Caco-2 (cell line): ENCODE measurements around the gene RBPMS2. TPM values are rescaled to one million over a fixed set of nuclear protein-coding genes. Genes with fewer than 3 reads are reported as not detected.

ENCODE experiments used
- BruUV-seq: library from RNA; stranded (reverse); fragments of 400-500 nt; replicated peaks from 2 replicates; lab custom pipeline; 2021; lab: Mats Ljungman, UMichigan
- CTCF ChIA-PET: fragments of 300-600 bp; sonication (Branson Sonifier 250); formaldehyde crosslinking; loops from one replicate; lab custom pipeline; 2022; ENCODE audit warnings: antibody characterized with exemption; lab: Charles Lee
- POLR2A ChIA-PET: fragments of 300-600 bp; sonication (Branson Sonifier 250); formaldehyde crosslinking; loops from one replicate; lab custom pipeline; 2022; ENCODE audit warnings: antibody characterized with exemption; lab: Charles Lee
- DNase-seq, 2 experiments: peaks; one replicate each; pipeline versions ENCODE4 v3.0.0 to v3.0.0-alpha.2; 2020 to 2022
- H3K27me3 ChIP-seq: replicated peaks from 2 replicates; pipeline ENCODE4 v1.6.0; 2011; ENCODE audit warnings: low read length; ENCODE audit not compliant: control insufficient read depth, insufficient read depth
- H3K36me3 ChIP-seq: 2 replicates; pipeline ENCODE4 v1.5.1; 2011; ENCODE audit warnings: low read length; ENCODE audit not compliant: control insufficient read depth, insufficient read depth
- H3K4me1 ChIP-seq: fragments of 250-450 bp; sonication (Bioruptor Pico); 2 replicates; pipeline ENCODE4 v1.5.1; 2020; ENCODE audit warnings: mild to moderate bottlenecking
- H3K4me3 ChIP-seq: 2 replicates; pipeline ENCODE4 v1.5.1; 2011; ENCODE audit warnings: low read depth, mild to moderate bottlenecking, control low read depth, low read length
- H3K9me3 ChIP-seq: fragments of 250-450 bp; sonication (Bioruptor Pico); 2 replicates; pipeline ENCODE4 v1.5.1; 2020; ENCODE audit warnings: mild to moderate bottlenecking, moderate library complexity
- H3K27ac Mint-ChIP-seq: one replicate; pipeline ENCODE4 v1.8.0; 2022; ENCODE audit warnings: mixed read lengths; ENCODE audit not compliant: unreplicated experiment
- H3K27me3 Mint-ChIP-seq: one replicate; pipeline ENCODE4 v1.8.0; 2022; ENCODE audit warnings: mixed read lengths; ENCODE audit not compliant: insufficient read depth, unreplicated experiment
- H3K36me3 Mint-ChIP-seq: one replicate; pipeline ENCODE4 v1.8.0; 2022; ENCODE audit warnings: mild to moderate bottlenecking, mixed read lengths; ENCODE audit not compliant: insufficient read depth, unreplicated experiment
- H3K4me1 Mint-ChIP-seq: one replicate; pipeline ENCODE4 v1.8.0; 2022; ENCODE audit warnings: low read depth, mixed read lengths; ENCODE audit not compliant: unreplicated experiment
- H3K4me3 Mint-ChIP-seq: one replicate; pipeline ENCODE4 v1.8.0; 2022; ENCODE audit warnings: mild to moderate bottlenecking, moderate library complexity, mixed read lengths; ENCODE audit not compliant: unreplicated experiment
- H3K9me3 Mint-ChIP-seq: one replicate; pipeline ENCODE4 v1.8.0; 2022; ENCODE audit warnings: mixed read lengths; ENCODE audit not compliant: unreplicated experiment
- CTCF ChIP-seq, 2 experiments: fragments of 200-600 bp in 1 of 2; IDR thresholded peaks; 1 replicate in 1 of 2; 2 replicates in 1 of 2; pipeline versions ENCODE4 v1.5.1 to v1.8.0; 2011 to 2022; ENCODE audit warnings: antibody characterized with exemption in 1 of 2, control low read depth in 1 of 2, inconsistent platforms in 1 of 2, low read depth in 1 of 2, low read length in 1 of 2, mild to moderate bottlenecking in 1 of 2, moderate library complexity in 1 of 2; ENCODE audit not compliant: insufficient read depth in 1 of 2, severe bottlenecking in 1 of 2, unreplicated experiment in 1 of 2
- intact Hi-C: fragments of 100-400 bp; cut with micrococcal nuclease; formaldehyde crosslinking; loops from one replicate; pipeline ENCODE4 v1.10.0; 2022; ENCODE audit not compliant: unreplicated experiment
- total RNA-seq: library from RNA; stranded (reverse); gene quantifications from 2 replicates; pipeline ENCODE4 v1.2.3, GENCODE V29; 2022

Gene RBPMS2
- total RNA-seq, 1 experiment from 2014 or later = 9.3 TPM

- no peaks in the 10 kb centered on the region for H3K9me3 ChIP-seq
- no peaks in the 10 kb centered on the region for H3K27me3 ChIP-seq
- intact Hi-C loops = no loop called here
- CTCF ChIA-PET = interaction anchor here (0.7 to 1.1 kb wide), 4 partner anchors 50 to 76 kb away, joined by 3 to 8 read pairs (median 4); partner anchors contain the start of gene PIF1
- peak in 1 of 2 experiments; percentile 53 for DNase-seq
- no peaks in the 10 kb centered on the region for H3K4me1 ChIP-seq
- H3K27me3 Mint-ChIP-seq = no peaks in the 10 kb centered on the region
- peak in 1 of 2 experiments; percentile 12 for TF ChIP-seq CTCF (IDR thresholded peaks at IDR 0.05; ENCODE audit: insufficient read depth in 1 of 2, low read depth in 1 of 2, low read length in 1 of 2, severe bottlenecking in 1 of 2, unreplicated experiment in 1 of 2)
- POLR2A ChIA-PET = no interaction called here
- no peak overlapping the region for H3K4me3 Mint-ChIP-seq
- no peak overlapping the region for H3K4me3 ChIP-seq
- H3K9me3 Mint-ChIP-seq = no peaks in the 10 kb centered on the region
- no peaks in the 10 kb centered on the region for H3K36me3 ChIP-seq
- no peaks in the 10 kb centered on the region for H3K36me3 Mint-ChIP-seq
- BruUV-seq = no TSS peak
- H3K27ac Mint-ChIP-seq = no peak overlapping the region
- no peaks in the 10 kb centered on the region for H3K4me1 Mint-ChIP-seq
These were observed 25.3 kb downstream of the RBPMS2 start for GRCh38 chr15:64749999-64750657.

GRCh38 chr15:64749167-64749566 lies 26.2 kb downstream of the RBPMS2 start:
- ChIA-PET POLR2A (no interaction called here), CTCF (interaction anchor here (0.6 kb wide), 1 partner anchor 16 kb away, joined by 3 read pairs; no protein-coding TSS in a partner anchor)
- H3K27ac Mint-ChIP-seq = no peak overlapping the region
- H3K9me3 Mint-ChIP-seq = no peaks in the 10 kb centered on the region
- Histone ChIP-seq H3K4me1 (no peaks in the 10 kb centered on the region), H3K4me3 (no peak overlapping the region), H3K27me3 (no peaks in the 10 kb centered on the region), H3K9me3 (no peaks in the 10 kb centered on the region), H3K36me3 (no peaks in the 10 kb centered on the region)
- no peaks in the 10 kb centered on the region for H3K4me1 Mint-ChIP-seq
- intact Hi-C loops = no loop called here
- no TSS peak for BruUV-seq
- TF ChIP-seq CTCF (IDR thresholded peaks at IDR 0.05; ENCODE audit: insufficient read depth in 1 of 2, low read depth in 1 of 2, low read length in 1 of 2, severe bottlenecking in 1 of 2, unreplicated experiment in 1 of 2) = no peak
- H3K36me3 Mint-ChIP-seq = no peaks in the 10 kb centered on the region
- DNase-seq = no peak
- no peaks in the 10 kb centered on the region for H3K27me3 Mint-ChIP-seq
- H3K4me3 Mint-ChIP-seq = no peak overlapping the region

DNA sequence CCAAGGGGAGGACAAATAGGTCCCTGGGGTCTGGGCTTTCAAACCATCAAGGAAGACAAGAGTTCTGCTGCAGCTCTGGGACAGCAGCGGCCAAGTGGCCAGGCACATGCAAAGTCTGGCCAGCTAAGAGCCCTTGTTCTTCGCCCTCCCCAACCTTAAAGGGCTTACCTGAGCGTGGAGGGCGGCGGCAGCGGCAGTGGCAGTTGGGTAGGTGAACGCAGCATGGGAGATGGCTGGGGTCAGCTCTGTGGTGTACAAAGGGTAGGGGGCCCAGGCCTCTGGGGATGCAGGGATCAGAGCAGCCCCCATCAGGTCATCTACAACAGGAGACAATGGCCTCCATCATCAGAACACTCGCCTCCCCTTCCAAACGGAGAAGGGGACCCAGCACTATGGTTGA lies 27.1 kb downstream of the RBPMS2 start:
- H3K9me3 Mint-ChIP-seq = no peaks in the 10 kb centered on the region
- no peak overlapping the region for H3K27ac Mint-ChIP-seq
- POLR2A ChIA-PET = no interaction called here
- Histone ChIP-seq H3K36me3 (no peaks in the 10 kb centered on the region), H3K4me1 (no peaks in the 10 kb centered on the region), H3K9me3 (no peaks in the 10 kb centered on the region), H3K4me3 (no peak overlapping the region), H3K27me3 (no peaks in the 10 kb centered on the region)
- H3K27me3 Mint-ChIP-seq = no peaks in the 10 kb centered on the region
- H3K36me3 Mint-ChIP-seq = no peaks in the 10 kb centered on the region
- CTCF ChIA-PET = no interaction called here
- no TSS peak for BruUV-seq
- TF ChIP-seq CTCF (IDR thresholded peaks at IDR 0.05; ENCODE audit: insufficient read depth in 1 of 2, low read depth in 1 of 2, low read length in 1 of 2, severe bottlenecking in 1 of 2, unreplicated experiment in 1 of 2) = no peak
- intact Hi-C loops = no loop called here
- H3K4me1 Mint-ChIP-seq = no peaks in the 10 kb centered on the region
- H3K4me3 Mint-ChIP-seq = no peak overlapping the region
- DNase-seq = no peak
